ENCODE measurements around the gene NSD1.
A peak's percentile ranks its signal among the peaks of the same experiment; 100 is the strongest.
"Not testable (repeated sequence)": the region's sequence is repeated elsewhere in the genome, so short reads cannot be mapped to it uniquely, and the experiment has no call there.

The NSD1 gene

DNA sequence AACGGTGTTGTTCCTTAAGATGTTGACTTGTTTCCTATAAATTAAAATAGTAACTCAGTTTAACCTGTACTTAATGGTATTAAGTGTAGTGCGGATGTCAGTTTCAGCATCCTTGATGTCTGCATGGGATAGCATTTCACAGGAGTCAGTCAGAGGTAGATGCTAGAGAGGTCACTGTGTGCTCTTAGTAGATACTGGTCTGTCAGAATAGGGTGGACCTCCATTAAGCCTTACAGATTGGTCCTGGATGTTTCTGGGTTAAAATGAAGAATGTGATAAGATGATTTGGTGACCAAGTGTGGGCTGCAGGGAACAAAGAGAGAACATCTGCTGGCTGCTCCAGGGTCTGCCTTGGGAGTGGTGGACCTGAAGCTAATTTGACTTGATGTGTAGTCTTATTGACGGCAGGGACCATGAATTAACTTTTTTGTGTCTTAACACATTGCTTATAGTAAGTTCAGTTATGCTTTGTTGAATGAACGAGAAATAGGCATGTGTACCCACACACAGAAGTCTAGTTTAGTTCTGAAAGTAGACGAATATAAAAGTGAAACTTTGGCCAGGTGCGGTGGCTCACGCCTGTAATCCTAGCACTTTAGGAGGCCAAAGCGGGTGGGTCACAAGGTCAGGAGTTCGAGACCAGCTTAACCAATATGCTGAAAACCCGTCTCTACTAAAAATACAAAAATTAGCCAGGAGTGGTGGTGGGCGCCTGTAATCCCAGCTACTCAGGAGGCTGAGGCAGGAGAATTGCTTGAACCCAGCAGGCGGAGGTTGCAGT is 157.4 kb downstream of the NSD1 start:
- no peak for DNase-seq (ENCODE audit: low spot score)

DNA sequence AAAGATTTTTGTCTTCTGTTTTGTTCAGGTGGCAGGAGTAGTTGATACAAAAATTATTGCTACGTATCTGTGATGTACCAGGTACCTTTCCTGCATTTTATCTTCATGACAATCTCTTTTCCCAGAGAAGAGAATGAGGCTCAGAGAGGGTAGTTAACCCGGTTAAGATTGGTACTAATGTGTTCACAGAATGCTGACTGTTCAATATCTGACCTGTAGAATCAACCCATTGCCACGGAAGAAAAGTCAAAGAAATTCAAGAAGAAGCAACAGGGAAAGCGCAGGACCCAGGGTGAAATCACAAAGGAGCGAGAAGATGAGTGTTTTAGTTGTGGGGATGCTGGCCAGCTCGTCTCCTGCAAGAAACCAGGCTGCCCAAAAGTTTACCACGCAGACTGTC is 158.2 kb downstream of the NSD1 start:
- no peak for DNase-seq (ENCODE audit: low spot score)

DNA sequence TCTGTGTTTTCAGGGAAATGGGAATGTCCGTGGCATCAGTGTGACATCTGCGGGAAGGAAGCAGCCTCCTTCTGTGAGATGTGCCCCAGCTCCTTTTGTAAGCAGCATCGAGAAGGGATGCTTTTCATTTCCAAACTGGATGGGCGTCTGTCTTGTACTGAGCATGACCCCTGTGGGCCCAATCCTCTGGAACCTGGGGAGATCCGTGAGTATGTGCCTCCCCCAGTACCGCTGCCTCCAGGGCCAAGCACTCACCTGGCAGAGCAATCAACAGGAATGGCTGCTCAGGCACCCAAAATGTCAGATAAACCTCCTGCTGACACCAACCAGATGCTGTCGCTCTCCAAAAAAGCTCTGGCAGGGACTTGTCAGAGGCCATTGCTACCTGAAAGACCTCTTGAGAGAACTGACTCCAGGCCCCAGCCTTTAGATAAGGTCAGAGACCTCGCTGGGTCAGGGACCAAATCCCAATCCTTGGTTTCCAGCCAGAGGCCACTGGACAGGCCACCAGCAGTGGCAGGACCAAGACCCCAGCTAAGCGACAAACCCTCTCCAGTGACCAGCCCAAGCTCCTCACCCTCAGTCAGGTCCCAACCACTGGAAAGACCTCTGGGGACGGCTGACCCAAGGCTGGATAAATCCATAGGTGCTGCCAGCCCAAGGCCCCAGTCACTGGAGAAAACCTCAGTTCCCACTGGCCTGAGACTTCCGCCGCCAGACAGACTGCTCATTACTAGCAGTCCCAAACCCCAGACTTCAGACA is 160.4 kb downstream of the NSD1 start:
- no peak for DNase-seq (ENCODE audit: low spot score)

DNA sequence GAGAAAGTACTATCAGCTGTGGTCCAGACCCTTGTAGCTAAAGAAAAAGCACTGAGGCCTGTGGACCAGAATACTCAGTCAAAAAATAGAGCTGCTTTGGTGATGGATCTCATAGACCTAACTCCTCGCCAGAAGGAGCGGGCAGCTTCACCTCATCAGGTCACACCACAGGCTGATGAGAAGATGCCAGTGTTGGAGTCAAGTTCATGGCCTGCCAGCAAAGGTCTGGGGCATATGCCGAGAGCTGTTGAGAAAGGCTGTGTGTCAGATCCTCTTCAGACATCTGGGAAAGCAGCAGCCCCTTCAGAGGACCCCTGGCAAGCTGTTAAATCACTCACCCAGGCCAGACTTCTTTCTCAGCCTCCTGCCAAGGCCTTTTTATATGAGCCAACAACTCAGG is 161.1 kb downstream of the NSD1 start:
- DNase-seq (ENCODE audit: low spot score), result no peak

DNA sequence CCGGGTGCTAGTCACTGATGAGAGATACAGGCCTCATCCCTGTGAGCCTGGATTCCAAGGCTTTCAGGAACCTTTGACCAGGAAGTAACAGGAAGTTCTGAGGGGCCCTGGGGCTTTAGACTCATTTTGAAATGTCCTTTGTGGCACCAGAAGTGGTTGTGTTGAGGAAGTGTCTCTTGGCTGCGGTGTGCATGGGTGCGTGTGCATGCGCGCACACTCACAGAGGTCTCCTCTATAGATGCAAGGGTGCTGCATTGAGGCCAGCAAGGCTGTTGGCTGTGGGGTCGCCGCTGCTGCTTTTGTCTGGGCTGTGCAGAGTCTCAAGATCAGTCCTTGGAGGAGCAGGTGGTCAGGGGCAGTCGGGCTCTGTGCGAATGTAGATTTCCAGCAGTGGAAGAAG is 162.4 kb downstream of the NSD1 start:
- no peak for DNase-seq (ENCODE audit: low spot score)

DNA sequence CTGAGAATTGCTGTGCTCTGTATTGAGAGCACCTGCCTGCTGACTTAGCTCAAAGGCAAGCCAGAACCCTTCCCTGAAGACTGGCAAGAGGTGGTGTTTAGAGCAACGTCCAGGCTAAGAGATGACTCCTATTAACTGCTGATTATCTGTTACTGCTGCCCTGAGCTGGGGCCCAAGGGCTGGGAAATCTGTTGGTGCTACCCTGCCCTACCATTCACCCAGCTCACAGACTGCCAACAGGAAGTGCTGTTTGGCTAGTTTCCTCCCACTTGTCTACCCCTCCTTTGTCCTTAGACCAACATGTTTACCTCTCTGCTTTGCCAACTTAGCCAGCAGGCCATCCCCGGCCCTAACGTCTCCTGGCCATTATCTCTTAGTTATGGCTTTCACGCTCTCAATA is 163.0 kb downstream of the NSD1 start:
- no peak for DNase-seq (ENCODE audit: low spot score)

DNA sequence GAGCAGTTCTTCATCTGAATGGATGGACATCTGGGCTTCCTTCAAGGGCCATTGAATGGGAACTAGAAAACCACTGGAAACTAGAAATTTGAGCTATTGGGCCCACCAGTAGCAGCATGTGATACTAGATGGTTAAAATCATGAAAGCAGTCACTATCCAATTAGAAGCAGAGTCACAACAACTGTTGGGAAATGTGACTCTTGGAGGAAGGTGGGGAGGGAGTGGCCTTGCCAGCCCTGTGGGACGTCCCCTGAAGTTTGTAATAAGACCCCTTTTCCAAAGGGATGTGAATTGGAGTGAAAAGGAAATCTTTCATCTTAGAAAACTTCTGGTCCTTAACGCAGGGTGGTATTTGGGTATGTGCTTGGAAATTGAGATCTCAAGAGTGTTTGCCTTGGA is 164.3 kb downstream of the NSD1 start:
- no peak for DNase-seq (ENCODE audit: low spot score)

DNA sequence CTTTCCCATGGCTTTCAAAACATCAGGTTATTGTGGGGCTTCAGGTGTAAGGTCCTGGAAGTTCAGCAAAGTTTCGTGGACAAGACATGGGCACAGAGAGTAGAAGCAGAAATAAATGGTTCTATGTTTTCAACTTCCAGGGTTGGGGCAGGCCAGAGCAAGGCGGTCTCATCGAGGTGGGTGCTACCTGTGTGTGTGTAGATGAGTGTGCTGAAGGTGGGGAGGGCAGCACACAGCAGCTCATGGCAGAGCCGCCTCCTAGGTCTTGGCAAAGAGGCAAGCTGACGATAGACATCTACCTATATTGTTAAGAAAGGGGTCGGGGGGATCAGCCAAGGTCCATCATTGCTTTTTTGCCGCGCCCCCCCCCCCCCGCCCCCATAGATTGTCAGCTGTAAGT is 166.1 kb downstream of the NSD1 start:
- DNase-seq (ENCODE audit: low spot score), result no peak

DNA sequence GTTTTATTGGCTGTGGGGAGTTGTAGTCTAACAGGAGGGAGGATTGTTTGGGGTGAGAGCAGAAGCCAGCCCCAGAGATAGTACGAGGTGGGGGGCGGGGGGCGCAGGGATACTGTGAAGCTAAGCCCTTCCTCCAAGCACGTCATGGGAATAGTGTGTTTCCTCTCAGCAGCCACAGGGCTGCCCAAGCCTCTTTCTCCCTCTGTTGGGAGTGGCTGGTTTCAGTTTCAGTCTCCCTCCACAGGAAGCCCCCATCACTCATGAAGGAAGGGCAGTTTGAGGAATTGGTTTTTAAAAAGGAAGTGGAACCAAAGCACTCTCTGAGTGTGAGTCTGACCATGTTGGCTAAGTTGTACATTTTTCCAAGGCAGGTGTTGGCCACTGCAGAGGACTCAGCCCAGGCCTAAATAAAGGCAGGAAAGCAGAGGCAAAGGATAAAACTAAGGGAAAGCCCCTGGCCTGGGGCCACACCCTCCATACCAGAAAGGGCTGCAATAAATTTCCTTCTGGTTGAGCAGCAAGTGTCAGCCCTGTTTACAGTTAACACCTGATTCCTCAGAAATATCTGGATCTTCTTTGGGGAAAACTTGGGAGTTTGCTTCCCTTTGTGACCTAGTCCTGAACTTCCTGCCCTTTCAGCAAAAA is 166.8 kb downstream of the NSD1 start:
- DNase-seq (ENCODE audit: low spot score), result peak; percentile 88

DNA sequence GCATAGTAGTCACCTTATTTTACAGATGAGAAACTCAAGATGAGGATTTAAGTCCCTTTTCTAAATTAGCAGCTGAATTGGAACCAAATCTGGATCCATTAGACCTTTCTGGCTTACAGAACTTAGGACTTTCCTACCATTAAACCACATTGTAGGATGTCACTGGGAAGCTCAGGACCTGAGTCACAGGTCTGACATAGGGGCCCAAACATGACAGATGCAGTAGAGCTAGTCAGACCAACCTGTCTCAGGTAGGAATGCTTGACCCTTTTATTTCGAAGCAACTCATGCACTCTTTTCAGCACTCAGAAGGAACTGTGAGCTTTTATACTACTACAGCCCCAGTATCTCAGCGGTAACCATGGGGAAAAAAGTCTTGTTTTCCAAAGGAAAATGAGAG is 167.4 kb downstream of the NSD1 start:
- no peak for DNase-seq (ENCODE audit: low spot score)

DNA sequence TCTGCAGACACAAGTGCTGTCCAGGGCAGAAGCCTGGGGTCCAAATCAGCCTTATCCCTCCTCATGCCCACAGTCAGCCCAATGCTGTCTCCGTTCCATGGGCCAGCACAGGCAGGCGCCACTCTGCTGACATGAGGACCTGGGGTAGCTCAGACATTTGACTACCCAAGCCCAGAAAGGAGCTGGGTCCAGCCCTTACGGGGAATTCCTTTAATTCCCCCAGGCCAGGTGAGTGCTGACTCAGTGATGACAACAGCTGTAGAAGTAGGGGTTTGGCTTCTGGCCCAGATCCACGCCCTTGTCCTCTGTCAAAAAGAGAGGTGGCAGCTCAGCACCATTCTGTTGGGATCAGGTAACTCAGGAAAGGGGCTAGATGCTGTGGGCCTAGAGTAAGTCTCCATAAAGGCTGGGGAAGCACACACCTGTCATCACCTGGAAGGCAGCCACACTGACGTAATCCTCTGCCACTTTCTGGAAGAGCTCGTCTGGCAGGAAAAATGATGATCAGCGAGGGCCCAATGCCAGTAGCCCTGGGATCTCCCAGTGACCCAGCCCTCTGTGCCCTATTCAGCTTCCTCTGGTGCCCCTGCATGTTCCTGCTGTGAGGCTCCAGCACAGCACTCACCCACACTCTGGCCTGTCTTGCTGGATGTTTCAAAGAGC is 168.1 kb downstream of the NSD1 start:
- no peak for DNase-seq (ENCODE audit: low spot score)

DNA sequence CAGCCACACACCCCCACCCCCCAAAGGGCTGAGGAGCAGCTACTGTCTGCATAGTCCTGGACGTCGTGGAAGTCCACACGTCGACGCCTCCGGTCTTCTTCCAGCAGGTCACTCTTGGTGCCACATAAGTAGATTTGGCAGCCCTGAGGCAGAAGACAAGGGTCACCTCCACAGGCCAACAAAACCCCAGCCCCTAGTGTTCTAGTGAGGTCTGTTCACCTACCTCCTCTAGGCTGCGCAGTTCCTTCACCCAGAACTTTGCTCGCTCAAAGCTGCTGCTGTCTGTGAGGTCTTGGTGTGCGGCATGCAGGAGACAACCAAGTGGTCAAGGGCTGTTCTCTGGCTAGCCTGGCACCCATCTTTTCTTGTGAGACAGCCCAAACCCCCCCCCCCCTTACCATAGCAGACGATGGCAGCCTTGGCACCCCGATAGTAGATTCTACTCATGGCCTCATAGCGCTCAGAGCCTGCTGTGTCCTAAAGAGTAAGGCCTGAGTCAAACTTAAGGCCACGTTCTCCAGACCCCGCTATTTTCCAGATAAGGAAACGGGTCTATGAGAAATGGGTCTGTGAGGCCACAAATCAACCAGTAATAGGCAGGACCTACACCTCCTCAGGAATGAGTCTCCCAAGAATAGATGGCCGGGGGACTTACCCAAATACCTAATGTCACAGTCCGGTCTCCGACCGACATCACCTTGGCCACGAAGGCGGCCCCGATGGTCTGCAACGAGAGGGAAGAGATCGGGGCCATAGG is 169.0 kb downstream of the NSD1 start:
- no peak for DNase-seq (ENCODE audit: low spot score)

DNA sequence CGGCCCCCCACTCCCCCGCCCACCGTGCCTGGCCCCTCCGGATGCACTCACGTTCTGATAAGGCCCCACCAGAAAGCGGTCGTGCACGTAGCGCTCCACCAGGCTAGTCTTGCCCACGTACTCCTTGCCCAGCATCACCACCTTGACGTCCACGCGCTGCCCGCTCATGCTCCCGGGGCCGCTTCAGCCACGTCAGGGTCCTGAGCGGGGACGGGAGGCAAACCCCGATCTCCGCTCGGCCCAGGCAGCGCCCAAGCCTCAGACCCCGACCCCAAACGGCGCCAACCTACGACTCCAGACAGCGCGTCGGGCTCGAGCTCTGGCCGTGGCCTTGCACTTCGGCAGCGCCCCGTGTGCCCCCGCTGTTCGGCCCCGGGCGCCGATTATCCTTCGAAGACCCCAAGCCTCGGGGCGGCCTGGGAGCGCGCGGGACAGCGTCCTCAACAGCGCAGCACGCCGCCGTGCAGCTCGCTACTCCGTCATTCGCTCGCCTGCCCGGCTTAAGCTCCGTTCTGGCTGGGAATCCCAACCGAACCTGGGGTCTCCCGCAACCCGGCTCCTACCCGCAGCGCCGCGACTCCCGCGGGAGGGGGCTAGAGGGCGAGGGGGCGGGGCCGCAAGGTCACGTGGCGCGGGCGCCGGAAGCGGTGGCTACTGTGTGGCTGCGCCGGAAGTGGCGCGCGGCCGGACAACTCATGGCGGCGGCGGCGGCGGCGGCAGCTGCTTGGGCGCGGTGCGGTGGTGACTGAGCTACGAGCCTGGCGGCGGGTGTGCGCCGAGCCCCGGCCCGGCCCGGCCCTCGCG is 169.8 kb downstream of the NSD1 start, which contains the start of the genes PRELID1 and RAB24:
TSS of gene PRELID1 (plus strand) at position 679 of the 804 bp plus-strand sequence. CDS start 187 bp downstream, outside the sequence.
TSS of gene RAB24 (minus strand) at position 599 of the 804 bp plus-strand sequence. CDS start at position 168, 431 bp downstream.
- DNase-seq (ENCODE audit: low spot score), result peak; percentile 68

DNA sequence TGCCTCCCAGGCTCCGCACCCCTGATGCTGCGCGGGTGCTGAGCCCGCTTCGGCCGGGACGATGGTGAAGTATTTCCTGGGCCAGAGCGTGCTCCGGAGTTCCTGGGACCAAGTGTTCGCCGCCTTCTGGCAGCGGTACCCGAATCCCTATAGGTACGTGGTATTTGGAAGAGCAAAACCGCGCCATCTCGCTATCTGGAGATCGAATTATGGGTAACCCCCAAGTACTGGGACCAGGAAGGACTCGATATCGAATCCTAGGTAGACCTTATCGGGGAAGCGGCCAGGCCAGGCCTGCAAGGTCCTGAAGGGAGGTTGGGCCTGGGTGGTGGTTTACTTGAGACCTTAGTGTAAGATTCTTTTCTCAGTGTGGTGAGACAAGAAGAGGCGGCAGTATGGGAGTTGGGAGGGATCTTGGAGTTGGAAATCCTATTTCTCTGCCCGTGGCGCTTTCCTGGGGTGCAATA is 170.4 kb downstream of the NSD1 start:
- no peak for DNase-seq (ENCODE audit: low spot score)

DNA sequence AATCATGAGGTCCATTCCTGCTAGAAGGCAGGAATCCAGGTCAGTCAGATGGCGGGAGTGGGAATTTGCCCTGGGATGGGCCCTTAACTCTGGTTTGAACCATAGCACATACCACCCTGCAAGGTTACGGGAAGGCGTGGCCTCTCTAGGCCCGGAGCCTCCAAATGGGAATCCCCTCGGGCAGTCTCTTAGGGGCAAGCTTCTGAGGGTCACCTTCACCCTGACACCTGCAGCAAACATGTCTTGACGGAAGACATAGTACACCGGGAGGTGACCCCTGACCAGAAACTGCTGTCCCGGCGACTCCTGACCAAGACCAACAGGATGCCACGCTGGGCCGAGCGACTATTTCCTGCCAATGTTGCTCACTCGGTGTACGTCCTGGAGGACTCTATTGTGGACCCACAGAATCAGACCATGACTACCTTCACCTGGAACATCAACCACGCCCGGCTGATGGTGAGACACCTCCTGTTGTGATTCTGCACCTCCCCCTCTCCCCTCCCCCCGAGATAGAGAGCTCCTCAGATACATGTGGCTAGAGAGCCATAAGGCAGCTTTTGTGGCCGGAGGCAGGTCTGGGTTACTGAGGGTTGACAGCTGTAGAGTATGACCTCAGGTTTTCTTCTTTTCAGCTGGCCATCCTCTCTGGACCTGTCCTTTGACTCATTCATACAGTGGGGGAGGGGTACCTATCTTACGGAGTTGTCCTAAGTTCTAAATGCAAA is 171.0 kb downstream of the NSD1 start:
- DNase-seq (ENCODE audit: low spot score), result no peak

DNA sequence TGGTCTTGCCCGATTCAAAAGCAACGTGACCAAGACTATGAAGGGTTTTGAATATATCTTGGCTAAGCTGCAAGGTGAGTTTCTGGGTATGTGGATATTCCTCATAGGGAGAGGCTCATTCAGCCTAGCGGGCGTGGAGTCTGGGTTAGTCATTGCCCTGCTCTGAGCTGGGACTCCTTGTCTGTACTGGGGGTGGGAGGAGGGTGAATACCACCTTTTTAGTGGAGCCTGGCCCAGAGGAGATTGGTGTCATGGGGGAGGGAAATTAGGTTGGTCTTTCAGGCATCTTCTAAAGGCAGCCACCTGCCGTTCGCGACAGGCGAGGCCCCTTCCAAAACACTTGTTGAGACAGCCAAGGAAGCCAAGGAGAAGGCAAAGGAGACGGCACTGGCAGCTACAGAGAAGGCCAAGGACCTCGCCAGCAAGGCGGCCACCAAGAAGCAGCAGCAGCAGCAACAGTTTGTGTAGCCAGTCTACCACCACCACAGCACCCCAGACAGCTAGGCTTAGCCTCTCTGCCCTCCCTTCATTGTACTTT is 172.6 kb downstream of the NSD1 start:
- not testable (repeated sequence) for DNase-seq (ENCODE audit: low spot score)

DNA sequence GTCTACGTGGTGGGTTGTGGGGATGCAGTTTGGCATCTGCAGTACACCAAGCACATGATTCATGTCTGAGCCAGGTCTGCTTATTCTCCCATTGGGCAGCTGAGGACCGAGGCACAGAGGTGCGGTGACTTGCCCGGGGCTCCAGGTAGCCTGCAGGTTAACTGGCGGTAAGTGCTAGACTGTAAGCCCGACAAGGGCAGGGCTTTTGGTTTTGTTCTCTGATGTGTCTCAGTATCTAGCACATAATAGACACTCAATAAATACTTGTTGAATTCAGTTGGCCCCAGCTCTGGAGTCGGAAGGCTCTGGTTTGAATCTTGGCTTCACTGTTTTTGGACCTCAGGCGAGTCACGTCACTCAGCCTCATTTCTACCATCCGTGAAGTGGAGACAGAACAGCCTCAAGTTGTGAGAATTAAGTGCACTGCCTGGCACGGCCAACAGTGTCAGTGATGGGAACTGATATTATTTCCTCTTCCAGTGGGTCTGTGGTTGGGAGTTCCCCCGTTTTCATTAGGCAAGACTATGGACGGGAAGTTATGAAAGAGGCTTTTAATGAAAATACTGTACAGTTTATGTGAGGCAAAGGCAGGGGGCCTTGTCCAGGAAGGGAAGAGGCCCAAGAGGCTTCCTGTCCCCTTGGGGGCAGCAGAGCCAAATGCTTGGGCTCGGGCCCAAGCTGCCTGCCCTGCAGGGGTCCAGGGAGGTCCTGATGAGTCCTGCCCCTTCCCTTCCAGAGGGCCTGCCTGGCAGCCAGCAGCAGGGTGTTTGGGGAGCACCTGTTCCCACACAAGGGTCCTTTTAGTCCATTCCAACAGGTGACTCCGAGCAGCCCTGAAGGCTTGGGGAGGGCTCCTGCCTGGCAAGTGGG is 173.3 kb downstream of the NSD1 start:
- DNase-seq (ENCODE audit: low spot score), result peak; percentile 63

DNA sequence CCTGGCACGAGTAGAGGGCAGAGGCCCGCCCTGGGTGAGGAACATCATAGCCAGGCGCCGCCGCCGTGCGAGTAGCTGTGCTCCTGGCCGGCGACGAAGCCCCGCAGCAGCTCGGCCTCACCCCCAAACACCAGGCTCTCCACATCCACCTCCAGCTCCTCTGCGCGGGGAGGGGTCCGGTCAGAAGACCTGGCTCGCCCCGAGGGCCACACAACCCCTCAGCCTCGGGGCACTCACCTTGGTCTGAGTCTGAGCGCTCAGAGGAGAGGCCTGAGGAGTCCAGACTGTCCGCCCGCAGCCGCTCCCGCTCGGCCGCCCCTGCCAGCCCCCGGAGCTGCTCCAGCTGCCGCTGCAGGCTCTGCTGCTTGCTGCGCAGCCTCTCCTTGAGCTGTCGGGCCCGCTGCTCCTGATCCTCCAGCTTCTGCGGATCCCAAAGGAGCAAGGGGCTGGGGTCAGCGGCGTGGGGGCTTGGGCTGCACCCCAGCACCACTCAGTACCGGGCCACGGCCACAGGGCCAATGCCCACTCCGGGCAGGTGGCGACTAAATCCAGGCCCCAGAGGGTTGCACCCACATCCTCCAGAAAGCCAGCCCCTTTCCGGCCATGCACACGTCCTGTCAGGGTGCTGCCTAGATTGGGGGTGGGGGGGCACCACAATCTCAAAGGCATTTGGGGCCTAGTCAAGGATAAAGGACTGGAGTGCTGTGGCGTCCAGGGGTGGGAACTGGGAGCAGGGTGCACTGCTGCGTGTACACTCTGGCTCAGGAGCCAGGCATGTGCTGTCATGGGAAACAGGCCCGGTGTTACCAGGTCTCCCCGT is 174.2 kb downstream of the NSD1 start:
- no peak for DNase-seq (ENCODE audit: low spot score)

Measured in pons (tissue), 1 donor.